K562 (cell line): ENCODE measurements around the gene OR2F2. TPM values are rescaled to one million over a fixed set of nuclear protein-coding genes. Genes with fewer than 3 reads are reported as not detected.

Source experiments
- ATAC-seq: fragments of 200-7000 bp; cut with Tn5 transposase; 3 replicates; pipeline ENCODE4 v1.9.1; 2020; ENCODE audit warnings: moderate library complexity
- BruUV-seq: library from RNA; stranded (reverse); fragments of 400-500 nt; replicated peaks from 2 replicates; lab custom pipeline; 2021; lab: Mats Ljungman, UMichigan
- CTCF ChIA-PET: fragments of 300-600 bp; formaldehyde crosslinking; extraction: SDS; loops from one replicate; lab custom pipeline; 2021; ENCODE audit warnings: low intra/inter-chr PET ratio; lab: Yijun Ruan, JAX
- POLR2A ChIA-PET: fragments of 300-600, 350-650 bp; sonication (Branson Sonifier 250); formaldehyde crosslinking; extraction: SDS; loops from one replicate; lab custom pipeline; 2021; ENCODE audit warnings: antibody characterized with exemption, inconsistent platforms; lab: Yijun Ruan, JAX
- DNase-seq, 4 experiments: peaks; one replicate each; pipeline versions ENCODE4 v3.0.0 to v3.0.0-alpha.2; 2011 to 2018; ENCODE audit warnings: low spot score in 3 of 4, mixed read lengths in 3 of 4; ENCODE audit errors: extremely low read depth in 1 of 4
- FAIRE-seq: peaks from 2 replicates; lab custom pipeline; 2011; peaks lifted over from hg19 to GRCh38; lab: Jason Lieb, UNC
- H2AFZ ChIP-seq: 2 replicates; pipeline ENCODE4 v1.6.0; 2011; ENCODE audit warnings: low read depth, low read length, control low read depth, inconsistent platforms
- H3K27ac ChIP-seq: fragments of 200-600 bp; 3 replicates; pipeline ENCODE4 v1.8.0; 2011; ENCODE audit warnings: low read depth, mild to moderate bottlenecking, control low read depth, inconsistent platforms, low read length, moderate library complexity, mixed read lengths; ENCODE audit errors: extremely low read depth
- H3K27me3 ChIP-seq, 2 experiments: fragments of 300-600 bp in 1 of 2; 2 replicates in 1 of 2; 3 replicates in 1 of 2; pipeline versions ENCODE4 v1.6.0 to v1.8.0; 2011; ENCODE audit warnings: inconsistent platforms in 2 of 2, low read length in 2 of 2, mild to moderate bottlenecking in 1 of 2, mixed read lengths in 1 of 2, moderate library complexity in 1 of 2; ENCODE audit not compliant: control insufficient read depth in 2 of 2, insufficient read depth in 2 of 2
- H3K36me3 ChIP-seq: fragments of 300-600 bp; 3 replicates; pipeline ENCODE4 v1.8.0; 2011; ENCODE audit warnings: mild to moderate bottlenecking, low read length, inconsistent platforms; ENCODE audit not compliant: control insufficient read depth, insufficient read depth
- H3K4me1 ChIP-seq, 2 experiments: fragments of 200-600 bp in 1 of 2; replicated peaks in 1 of 2; 2 replicates in 1 of 2; 3 replicates in 1 of 2; pipeline versions ENCODE4 v1.5.1 to v1.8.0; 2011; ENCODE audit warnings: inconsistent platforms in 2 of 2, low read length in 2 of 2, mild to moderate bottlenecking in 1 of 2, mixed read lengths in 1 of 2, moderate library complexity in 1 of 2; ENCODE audit not compliant: control insufficient read depth in 2 of 2, insufficient read depth in 2 of 2
- H3K4me2 ChIP-seq: 2 replicates; pipeline ENCODE4 v1.6.1; 2011; ENCODE audit warnings: low read length, control low read depth, inconsistent platforms, mixed read lengths; ENCODE audit not compliant: insufficient read depth
- H3K4me3 ChIP-seq: fragments of 200-600 bp; sonication (generic), shearing (Covaris generic); 2 replicates; pipeline ENCODE4 v1.5.1; 2016; ENCODE audit warnings: control low read depth, inconsistent platforms
- H3K79me2 ChIP-seq: fragments of 200-600 bp; 3 replicates; pipeline ENCODE4 v1.8.0; 2011; ENCODE audit warnings: low read length, inconsistent platforms; ENCODE audit not compliant: control insufficient read depth, insufficient read depth
- H3K9ac ChIP-seq, 2 experiments: 2 replicates each; pipeline versions ENCODE4 v1.6.0 to v1.6.1; 2011; ENCODE audit warnings: low read depth in 2 of 2, low read length in 2 of 2, control low read depth in 1 of 2, inconsistent platforms in 1 of 2, mild to moderate bottlenecking in 1 of 2, mixed read lengths in 1 of 2; ENCODE audit not compliant: insufficient read depth in 1 of 2
- H3K9me1 ChIP-seq: one replicate; pipeline ENCODE4 v1.6.0; 2011; ENCODE audit warnings: inconsistent platforms, mild to moderate bottlenecking, low read length, moderate library complexity; ENCODE audit not compliant: control insufficient read depth, insufficient read depth
- H3K9me3 ChIP-seq: replicated peaks from 2 replicates; pipeline ENCODE4 v1.5.1; 2011; ENCODE audit warnings: low read depth, low read length, inconsistent platforms; ENCODE audit not compliant: control insufficient read depth, insufficient read depth
- H4K20me1 ChIP-seq: replicated peaks from 2 replicates; pipeline ENCODE4 v1.6.1; 2011; ENCODE audit warnings: low read length, inconsistent platforms, mixed read lengths; ENCODE audit not compliant: control insufficient read depth, insufficient read depth
- CBX5 ChIP-seq: IDR thresholded peaks from 2 replicates; pipeline ENCODE4 v1.6.1; 2014; ENCODE audit warnings: low read depth, borderline replicate concordance
- CHD2 ChIP-seq: IDR thresholded peaks from 2 replicates; pipeline ENCODE4 v1.6.1; 2011; ENCODE audit warnings: low read depth, low read length
- DNMT1 ChIP-seq: fragments of 450-650 bp; IDR thresholded peaks from 2 replicates; pipeline ENCODE4 v1.6.1; 2016; ENCODE audit warnings: antibody characterized with exemption, mild to moderate bottlenecking
- E2F4 ChIP-seq: sonication (generic); formaldehyde crosslinking; IDR thresholded peaks from 2 replicates; pipeline ENCODE4 v1.8.0; 2022; ENCODE audit warnings: mild to moderate bottlenecking, low read depth, missing genetic modification reagents
- HMG20A ChIP-seq: fragments of 450-650 bp; formaldehyde crosslinking; conservative IDR thresholded peaks from 2 replicates; pipeline ENCODE4 v1.4.0; 2020; ENCODE audit warnings: mild to moderate bottlenecking, mixed read lengths
- KAT8 ChIP-seq: fragments of 450-650 bp; IDR thresholded peaks from 2 replicates; pipeline ENCODE4 v1.6.1; 2016; ENCODE audit warnings: low read depth, mild to moderate bottlenecking
- TRIM28 ChIP-seq: fragments of 450-650 bp; IDR thresholded peaks from 2 replicates; pipeline ENCODE4 v1.6.1; 2017
- ZHX1 ChIP-seq: fragments of 150-350 bp; conservative IDR thresholded peaks from 2 replicates; pipeline ENCODE4 v1.6.1; 2014; ENCODE audit warnings: low read length
- ZNF77 ChIP-seq: fragments of 250-450 bp; sonication (Bioruptor Pico); IDR thresholded peaks from 2 replicates; pipeline ENCODE4 v1.5.0; 2020
- WGBS: fragments of 100-300 bp; shearing (Covaris generic); methylation state at CpG from one replicate; pipeline ENCODE4 v1.1.6; 2016; ENCODE audit warnings: low coverage, mixed read lengths; ENCODE audit not compliant: insufficient coverage; ENCODE audit errors: missing lambda C conversion rate; 5-methylcytosine and 5-hydroxymethylcytosine counted together
- in situ Hi-C: fragments of 300-500 bp; cut with MboI; formaldehyde crosslinking; loops from 4 replicates; pipeline ENCODE4 v1.15.0; 2018; ENCODE audit warnings: inconsistent platforms, mixed read lengths
- intact Hi-C: fragments of 100-400 bp; cut with micrococcal nuclease; formaldehyde crosslinking; loops from 2 replicates; pipeline ENCODE4 v1.14.2; 2022
- polyA plus RNA-seq, 8 experiments: library from polyadenylated mRNA; depleted of rRNA in 4 of 8; stranded (reverse) in 5 of 8; unstranded in 3 of 8; fragments of >200 nt; fragmentation: Nextera tagmentation in 2 of 8; fragmentation: Illumina TruSeq in 1 of 8; extraction: Ambion mirVana in 2 of 8; extraction: Trizol in 1 of 8; gene quantifications; 2 replicates each; pipeline versions ENCODE4 v1.2.1 to v1.2.3, GENCODE V29; 2011 to 2014; ENCODE audit warnings: inconsistent platforms in 1 of 8, missing spikeins in 1 of 8
- total RNA-seq, 7 experiments: library from RNA; depleted of rRNA in 6 of 7; stranded (reverse); fragments of >200 nt in 6 of 7; fragmentation: Illumina TruSeq in 2 of 7; extraction: Trizol in 2 of 7; gene quantifications; 2 replicates each; pipeline versions ENCODE4 v1.2.1 to v1.2.3, GENCODE V29; 2011 to 2021; ENCODE audit warnings: low replicate concordance in 1 of 7

Gene OR2F2
- total and polyA plus RNA-seq, 9 of the 15 experiments (the other 6 are each of a cell fraction or from before 2014, with no cell fraction given): not detected

GRCh38 chr7:143909863-143910262 lies 25.2 kb upstream of the OR2F2 start:
- ATAC-seq: no peak
- 0% methylated on average over 3 of the region's 3 CpGs for WGBS
- H3K27ac ChIP-seq: no peak overlapping the region

GRCh38 chr7:143910473-143911248 lies 24.4 kb upstream of the OR2F2 start:
- Histone ChIP-seq H3K4me1 (no peaks in the 10 kb centered on the region), H3K27ac (no peak overlapping the region), H3K36me3 (no peaks in the 10 kb centered on the region), H3K79me2 (no peaks in the 10 kb centered on the region), H3K4me3 (no peak overlapping the region), H4K20me1 (no peaks in the 10 kb centered on the region), H3K9me1 (no peaks in the 10 kb centered on the region), H2AFZ (no peak overlapping the region), H3K9ac (no peak overlapping the region), H3K27me3 (peaks cover 8 to 20% of the 10 kb centered on the region in 2 experiments), H3K9me3 (no peaks in the 10 kb centered on the region), H3K4me2 (no peak overlapping the region)
- ChIA-PET CTCF (interaction anchor here (0.6 kb wide), 1 partner anchor 47 kb away, joined by 3 read pairs; no protein-coding TSS in a partner anchor), POLR2A (interaction anchor here (1.9 to 2.3 kb wide), 2 partner anchors 9 to 19 kb away, joined by 4 to 7 read pairs; partner anchors contain the start of gene TCAF1)
- DNase-seq (no peak), FAIRE-seq (no peak), ATAC-seq (no peak)
- TF ChIP-seq TRIM28: no peak
- no peak for TF ChIP-seq CBX5
- TF ChIP-seq ZNF77 (CRISPR knock-in tag): no peak
- TF ChIP-seq E2F4 (CRISPR knock-in tag): no peak
- TF ChIP-seq HMG20A (CRISPR knock-in tag): no peak
- TF ChIP-seq ZHX1: no peak
- no peak for TF ChIP-seq DNMT1
- intact Hi-C loops: no loop called here
- BruUV-seq: no TSS peak
- in situ Hi-C loops: no loop called here
- 0% methylated on average over 3 of the region's 3 CpGs for WGBS

More at GRCh38 chr7:143909863-143910262, 25.2 kb upstream of the OR2F2 start:
- H3K4me3 ChIP-seq: no peak overlapping the region
- CTCF ChIA-PET: no interaction called here
- H4K20me1 ChIP-seq: no peaks in the 10 kb centered on the region
- H3K79me2 ChIP-seq: no peaks in the 10 kb centered on the region
- FAIRE-seq: no peak
- no peaks in the 10 kb centered on the region; a peak in 2 of 5 replicates for H3K4me1 ChIP-seq
- H3K4me2 ChIP-seq: no peak overlapping the region
- no peak overlapping the region for H2AFZ ChIP-seq
- no peak overlapping the region for H3K9ac ChIP-seq
- H3K27me3 ChIP-seq: peaks cover 8 to 16% of the 10 kb centered on the region in 2 experiments
- TF ChIP-seq CHD2 (no peak), KAT8 (no peak)
- TF ChIP-seq, all 486 proteins: peak for 0
- BruUV-seq: no TSS peak
- POLR2A ChIA-PET: no interaction called here
- Histone ChIP-seq H3K9me1 (no peaks in the 10 kb centered on the region), H3K36me3 (no peaks in the 10 kb centered on the region), H3K9me3 (no peaks in the 10 kb centered on the region)
- no peak for DNase-seq
- in situ Hi-C loops: no loop called here
- intact Hi-C loops: loop anchor here (10.0 kb wide), 1 partner anchor 495 kb away; the partner anchor contains the start of gene NOBOX
